ENCODE results near the gene DSC1. TPM values are rescaled to one million over a fixed set of nuclear protein-coding genes. Genes with fewer than 3 reads are reported as not detected.

The DSC1 gene
- total and polyA plus RNA-seq, 8 donors: 0.03 TPM; not detected in 7

- TF ChIP-seq EP300 (IDR thresholded peaks at IDR 0.05) (no peak), POLR2A (IDR thresholded peaks at IDR 0.05) (no peak), POLR2AphosphoS5 (IDR thresholded peaks at IDR 0.05) (no peak)
- TF ChIP-seq, protein P1, sequence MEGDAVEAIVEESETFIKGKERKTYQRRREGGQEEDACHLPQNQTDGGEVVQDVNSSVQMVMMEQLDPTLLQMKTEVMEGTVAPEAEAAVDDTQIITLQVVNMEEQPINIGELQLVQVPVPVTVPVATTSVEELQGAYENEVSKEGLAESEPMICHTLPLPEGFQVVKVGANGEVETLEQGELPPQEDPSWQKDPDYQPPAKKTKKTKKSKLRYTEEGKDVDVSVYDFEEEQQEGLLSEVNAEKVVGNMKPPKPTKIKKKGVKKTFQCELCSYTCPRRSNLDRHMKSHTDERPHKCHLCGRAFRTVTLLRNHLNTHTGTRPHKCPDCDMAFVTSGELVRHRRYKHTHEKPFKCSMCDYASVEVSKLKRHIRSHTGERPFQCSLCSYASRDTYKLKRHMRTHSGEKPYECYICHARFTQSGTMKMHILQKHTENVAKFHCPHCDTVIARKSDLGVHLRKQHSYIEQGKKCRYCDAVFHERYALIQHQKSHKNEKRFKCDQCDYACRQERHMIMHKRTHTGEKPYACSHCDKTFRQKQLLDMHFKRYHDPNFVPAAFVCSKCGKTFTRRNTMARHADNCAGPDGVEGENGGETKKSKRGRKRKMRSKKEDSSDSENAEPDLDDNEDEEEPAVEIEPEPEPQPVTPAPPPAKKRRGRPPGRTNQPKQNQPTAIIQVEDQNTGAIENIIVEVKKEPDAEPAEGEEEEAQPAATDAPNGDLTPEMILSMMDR (IDR thresholded peaks at IDR 0.05): no peak
- H3K9me3 ChIP-seq: no peaks in the 10 kb centered on the region
- no peak overlapping the region for H3K27ac ChIP-seq
- H3K4me3 ChIP-seq: no peak overlapping the region
- intact Hi-C loops (cut with DNase I; ENCODE audit: low total_unique reads): no loop called here
- H3K36me3 ChIP-seq: no peaks in the 10 kb centered on the region
- H3K27me3 ChIP-seq: no peaks in the 10 kb centered on the region
- no peak for DNase-seq
- H3K4me1 ChIP-seq: no peaks in the 10 kb centered on the region
- WGBS, 5 donors: 72 to 83% (median 75%) methylated on average over 4 of the region's 4 CpGs
These were observed 7.7 kb upstream of the DSC1 start for GRCh38 chr18:31170335-31170734.

GRCh38 chr18:31162419-31162793 lies 250 bp downstream of the DSC1 start:
- 66 to 81% (median 76%) methylated on average over 5 of the region's 5 CpGs for WGBS, 5 donors
- Histone ChIP-seq H3K36me3 (no peaks in the 10 kb centered on the region), H3K9me3 (no peaks in the 10 kb centered on the region), H3K4me3 (no peak overlapping the region), H3K27me3 (no peaks in the 10 kb centered on the region), H3K4me1 (no peaks in the 10 kb centered on the region), H3K27ac (no peak overlapping the region)
- intact Hi-C loops (cut with DNase I; ENCODE audit: low total_unique reads): no loop called here
- no peak for TF ChIP-seq POLR2AphosphoS5 (IDR thresholded peaks at IDR 0.05)
- TF ChIP-seq, protein P1 (IDR thresholded peaks at IDR 0.05): no peak
- DNase-seq: no peak

DNA sequence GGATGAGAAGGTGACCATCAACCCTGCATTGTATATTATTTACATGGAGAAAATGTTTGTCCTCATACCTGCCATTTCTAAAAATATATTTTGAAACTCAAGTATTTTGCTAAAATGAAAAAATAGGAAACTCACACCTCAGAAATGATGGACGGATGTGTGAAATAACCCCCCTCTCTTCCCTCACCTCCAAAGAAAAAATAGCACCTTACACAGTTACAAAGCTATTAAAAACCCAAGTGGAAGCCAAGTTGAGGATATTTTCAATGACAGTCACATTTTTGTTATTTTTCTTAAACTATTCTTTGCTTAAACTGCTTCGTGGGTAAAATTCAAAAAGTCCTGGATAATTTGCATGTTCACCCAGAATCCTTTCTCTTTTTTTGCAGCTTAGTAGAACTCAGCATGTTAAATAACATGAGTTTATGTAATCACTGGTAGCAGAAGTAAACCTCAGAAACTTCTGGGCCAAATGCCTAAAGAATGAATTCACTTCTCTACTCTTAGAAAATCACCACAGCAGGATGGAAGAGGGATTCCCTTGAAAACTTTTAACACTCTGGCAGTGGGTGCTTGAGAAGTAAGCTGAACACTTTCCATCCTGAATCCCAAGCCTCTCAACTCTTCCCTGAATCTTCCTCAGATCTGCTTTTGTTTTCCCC lies 768 bp downstream of the DSC1 start:
- Histone ChIP-seq H3K4me1 (no peaks in the 10 kb centered on the region), H3K36me3 (no peaks in the 10 kb centered on the region), H3K27ac (no peak overlapping the region), H3K9me3 (no peaks in the 10 kb centered on the region), H3K27me3 (no peaks in the 10 kb centered on the region), H3K4me3 (no peak overlapping the region)
- TF ChIP-seq EP300 (IDR thresholded peaks at IDR 0.05): no peak
- no peak for TF ChIP-seq POLR2AphosphoS5 (IDR thresholded peaks at IDR 0.05)
- TF ChIP-seq, protein P1 (IDR thresholded peaks at IDR 0.05): no peak
- TF ChIP-seq POLR2A (IDR thresholded peaks at IDR 0.05): no peak
- 69 to 88% (median 78%) methylated on average over 2 of the region's 2 CpGs for WGBS, 5 donors
- intact Hi-C loops (cut with DNase I; ENCODE audit: low total_unique reads): no loop called here
- DNase-seq: no peak

GRCh38 chr18:31156821-31157763 lies 5.6 kb downstream of the DSC1 start:
- Histone ChIP-seq H3K4me1 (no peaks in the 10 kb centered on the region), H3K4me3 (no peak overlapping the region), H3K36me3 (no peaks in the 10 kb centered on the region), H3K27me3 (no peaks in the 10 kb centered on the region), H3K27ac (no peak overlapping the region), H3K9me3 (no peaks in the 10 kb centered on the region)
- 46 to 70% (median 61%) methylated on average over 13 of the region's 13 CpGs for WGBS, 5 donors
- intact Hi-C loops (cut with DNase I; ENCODE audit: low total_unique reads): no loop called here
- DNase-seq: peak in 1 of 2 donors; percentile 56
- TF ChIP-seq POLR2AphosphoS5 (IDR thresholded peaks at IDR 0.05) (no peak), EP300 (IDR thresholded peaks at IDR 0.05) (no peak), POLR2A (IDR thresholded peaks at IDR 0.05) (no peak)
- TF ChIP-seq, protein P1 (IDR thresholded peaks at IDR 0.05): no peak

All from stomach (tissue), 9 donors.